NT2/D1 (cell line): ENCODE measurements around the gene FEN1.

Source experiments
- YY1 ChIP-seq: IDR thresholded peaks from 2 replicates; pipeline ENCODE4 v1.6.1; 2011; ENCODE audit not compliant: insufficient read length, insufficient read depth
- ZNF274 ChIP-seq: IDR thresholded peaks from 2 replicates; pipeline ENCODE4 v1.6.1; 2011; ENCODE audit warnings: mild to moderate bottlenecking, low read depth, low read length

DNA sequence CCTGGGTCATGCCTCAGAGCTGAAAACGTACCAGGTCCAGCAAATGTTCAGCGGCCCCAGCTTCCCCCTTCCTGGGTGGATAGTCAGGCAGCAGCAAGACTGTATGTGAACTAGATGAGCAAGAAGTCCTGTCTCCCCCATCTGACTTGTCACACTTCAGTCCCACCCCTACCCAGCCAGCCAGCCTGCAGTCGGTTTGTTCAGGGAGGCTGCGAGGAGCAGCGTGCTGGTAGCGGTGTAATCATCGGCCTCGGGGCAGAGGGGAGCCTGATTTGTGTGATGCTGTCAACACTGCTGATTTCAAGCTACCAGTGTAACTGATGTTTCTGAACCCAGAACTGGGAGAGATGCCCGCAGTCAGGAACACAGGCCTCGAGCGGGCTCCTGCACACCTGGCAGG is 9.9 kb upstream of the FEN1 start:
- no peak for TF ChIP-seq YY1
- no peak for TF ChIP-seq ZNF274
